SHP77 (cell line): ENCODE measurements around the gene OR2C1.
A peak's percentile ranks its signal among the peaks of the same experiment; 100 is the strongest.

ENCODE experiments used
- DNase-seq, 2 experiments: peaks; one replicate each; lab custom pipeline; 2025; lab: John Stamatoyannopoulos, UW

OR2C1 gene

DNA sequence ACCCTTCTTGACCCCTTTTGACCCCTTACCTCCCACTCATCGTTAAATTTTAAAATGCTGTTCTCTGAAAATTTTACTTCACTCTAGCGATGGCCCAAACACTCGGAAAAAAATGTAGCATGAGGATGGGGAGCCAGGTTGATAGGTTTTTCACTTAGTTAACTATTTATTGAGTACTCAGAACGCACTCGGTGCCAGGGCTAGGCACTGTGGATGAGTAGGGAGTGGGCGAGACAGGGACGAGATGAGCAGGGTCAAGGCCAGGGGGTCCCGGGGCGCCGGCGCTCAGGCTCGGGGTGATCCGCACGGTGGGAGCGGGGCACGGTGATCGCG lies 44.7 kb downstream of the OR2C1 start:
- DNase-seq, result no peak

DNA sequence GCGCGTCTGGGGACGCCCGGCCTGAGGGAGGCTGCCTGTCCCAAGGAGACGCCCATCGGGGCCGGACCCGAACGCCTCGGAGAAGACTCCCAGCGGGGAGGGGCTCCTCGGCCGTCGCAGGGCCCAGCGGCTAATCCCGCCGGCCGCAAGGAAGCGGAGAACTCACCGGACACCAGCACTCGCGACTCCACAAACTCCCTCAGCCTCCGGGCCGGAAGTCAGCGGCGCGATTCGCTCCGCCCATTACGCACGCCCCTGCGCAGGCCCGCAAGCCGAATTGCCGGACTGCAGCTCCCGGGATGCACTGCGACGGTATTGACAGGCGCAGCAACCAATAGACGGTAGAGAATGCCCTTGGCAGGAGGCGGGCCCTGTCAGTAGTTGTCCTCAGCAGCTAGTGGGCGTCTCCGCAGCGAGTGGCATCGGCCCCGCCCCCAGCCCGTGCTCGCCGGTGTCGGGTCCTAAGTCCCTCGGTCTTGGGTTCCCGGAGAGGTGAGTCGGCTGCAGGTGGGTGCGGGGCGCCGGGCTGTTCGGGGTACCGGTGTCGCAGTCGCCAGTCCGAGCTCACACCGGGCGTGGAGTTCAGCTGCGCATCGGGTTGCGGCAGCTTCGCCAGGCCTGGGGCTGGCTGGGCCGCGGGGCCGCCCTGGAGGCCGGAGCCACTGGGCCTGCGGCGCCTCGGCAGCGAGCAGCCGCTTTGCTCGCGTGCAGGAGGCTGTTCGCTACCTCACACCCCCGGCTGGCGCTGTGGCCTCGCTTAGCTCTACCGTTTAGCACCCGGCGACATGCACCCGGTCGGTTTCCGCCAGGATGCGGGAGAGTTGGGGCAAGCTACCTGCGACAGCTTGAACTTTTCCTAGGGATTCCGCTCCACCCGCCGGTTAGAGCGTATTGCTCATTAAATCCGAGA lies 45.3 kb downstream of the OR2C1 start, which contains the start of the genes ZNF174 and ZSCAN32:
Gene ZNF174 (plus strand): TSS at position 437 of the 910 bp plus-strand sequence. CDS start 790 bp downstream, outside the sequence.
Gene ZSCAN32 (minus strand): TSS at position 226 of the 910 bp plus-strand sequence. CDS start 3,447 bp downstream, outside the sequence.
- peak; percentile 96 for DNase-seq

- DNase-seq, result peak in 1 of 2 experiments; percentile 16
These were observed 46.2 kb downstream of the OR2C1 start for GRCh38 chr16:3401719-3402397.
